Ectodermal cell (in vitro differentiated cells): ENCODE data around the gene OBP2A.
"Not testable (repeated sequence)": the region's sequence is repeated elsewhere in the genome, so short reads cannot be mapped to it uniquely, and the experiment has no call there.

Experiments used
- H3K27ac ChIP-seq: 2 replicates; pipeline ENCODE4 v1.7.0; 2013; ENCODE audit warnings: mild to moderate bottlenecking, low read depth, low read length; ENCODE audit not compliant: insufficient read depth, poor library complexity, severe bottlenecking
- H3K27me3 ChIP-seq: 2 replicates; pipeline ENCODE4 v1.7.0; 2013; ENCODE audit warnings: mild to moderate bottlenecking, low read length; ENCODE audit not compliant: insufficient read depth, control insufficient read depth, poor library complexity, severe bottlenecking
- H3K36me3 ChIP-seq: one replicate; pipeline ENCODE4 v1.7.0; 2013; ENCODE audit warnings: low read length; ENCODE audit not compliant: control insufficient read depth, insufficient read depth
- H3K4me1 ChIP-seq: one replicate; pipeline ENCODE4 v1.7.0; 2013; ENCODE audit warnings: low read length; ENCODE audit not compliant: control insufficient read depth, insufficient read depth
- H3K4me3 ChIP-seq: 2 replicates; pipeline ENCODE4 v1.7.0; 2013; ENCODE audit warnings: low read depth, low read length, control low read depth; ENCODE audit not compliant: insufficient read depth
- H3K9me3 ChIP-seq: 2 replicates; pipeline ENCODE4 v1.7.0; 2013; ENCODE audit warnings: mild to moderate bottlenecking, low read length, moderate library complexity; ENCODE audit not compliant: control insufficient read depth
- WGBS, 2 experiments: methylation state at CpG; one replicate each; pipeline ENCODE4 v1.1.7; 2013; ENCODE audit warnings: missing lambda C conversion rate in 2 of 2; 5-methylcytosine and 5-hydroxymethylcytosine counted together

OBP2A gene

DNA sequence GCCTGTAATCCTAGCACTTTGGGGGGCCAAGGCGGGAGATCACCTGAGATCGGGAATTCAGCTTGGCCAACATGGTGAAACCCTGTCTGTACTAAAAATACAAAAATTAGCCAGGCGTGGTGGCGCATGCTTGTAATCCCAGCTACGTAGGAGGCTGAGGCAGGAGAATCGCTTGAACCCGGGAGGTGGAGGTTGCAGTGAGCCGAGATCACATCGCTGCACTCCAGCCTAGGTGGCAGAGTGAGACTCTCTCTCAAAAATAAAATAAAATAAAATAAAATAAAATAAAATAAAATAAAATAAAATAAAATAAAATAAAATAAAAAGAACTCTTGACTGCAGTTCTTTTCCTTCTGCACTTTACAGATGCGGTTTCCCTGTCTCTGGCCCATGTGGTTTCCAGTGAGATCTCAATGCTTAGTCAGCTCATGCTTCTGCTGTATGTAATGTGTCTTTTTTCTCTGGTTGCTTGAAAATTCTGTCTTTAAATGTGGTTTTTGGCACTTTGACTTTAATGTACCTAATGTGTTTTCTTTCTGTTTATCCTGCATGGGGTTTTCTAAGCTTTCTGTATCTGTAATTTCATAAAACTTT is 17.0 kb upstream of the OBP2A start:
- WGBS, 2 experiments: 94 to 95% methylated on average over 9 to 10 of the region's 10 CpGs
- H3K4me3 ChIP-seq, H3K9me3 ChIP-seq, H3K36me3 ChIP-seq, H3K27me3 ChIP-seq, H3K27ac ChIP-seq, H3K4me1 ChIP-seq: not testable (repeated sequence)

DNA sequence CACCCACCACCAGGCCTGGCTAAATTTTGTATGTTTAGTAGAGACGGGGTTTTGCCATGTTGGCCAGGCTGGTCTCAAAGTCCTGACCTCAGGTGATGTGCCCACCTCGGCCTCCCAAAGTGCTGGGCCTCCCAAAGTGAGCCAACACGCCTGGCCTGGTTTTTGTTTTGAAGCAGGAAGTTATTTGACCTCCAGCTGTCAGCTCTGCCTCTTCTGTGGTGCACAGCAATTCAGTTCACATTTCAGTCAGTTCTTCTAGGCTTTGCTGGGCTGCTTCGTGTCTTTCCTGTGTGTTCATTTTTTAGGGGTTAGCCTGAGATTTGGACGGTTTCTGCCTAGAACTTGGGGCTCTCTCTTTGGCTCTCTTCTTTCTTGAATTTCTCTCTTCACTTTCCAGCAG is 15.8 kb upstream of the OBP2A start:
- Histone ChIP-seq H3K36me3 (no peaks in the 10 kb centered on the region), H3K27ac (no peak overlapping the region), H3K4me3 (no peak overlapping the region), H3K27me3 (no peaks in the 10 kb centered on the region), H3K4me1 (peaks cover 6% of the 10 kb centered on the region), H3K9me3 (no peaks in the 10 kb centered on the region)
- 89% methylated on average over 5 of the region's 5 CpGs for WGBS, 2 experiments

DNA sequence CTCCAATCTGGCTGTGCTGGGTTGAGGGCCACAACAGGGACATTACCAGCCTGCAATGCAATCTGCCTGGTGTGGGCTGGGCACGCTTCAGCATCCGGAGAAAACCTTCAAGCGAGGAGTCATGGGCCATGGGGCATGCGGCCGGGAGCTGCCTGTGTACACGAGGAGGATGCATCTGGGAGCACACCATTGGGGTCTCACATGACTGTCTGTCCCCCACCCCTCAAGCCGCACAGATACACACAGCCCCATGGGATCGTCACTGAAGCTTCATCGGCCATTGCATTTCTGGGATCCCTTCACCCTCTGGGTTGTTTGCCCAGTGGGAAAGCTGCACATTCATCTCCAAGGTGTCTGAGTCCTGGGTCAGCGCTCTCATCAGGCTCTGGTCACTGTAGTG is 14.8 kb upstream of the OBP2A start:
- H3K36me3 ChIP-seq: no peaks in the 10 kb centered on the region
- H3K4me3 ChIP-seq: no peak overlapping the region
- no peaks in the 10 kb centered on the region for H3K9me3 ChIP-seq
- WGBS, 2 experiments: 93 to 96% methylated on average over 10 of the region's 10 CpGs
- H3K4me1 ChIP-seq: peaks cover 6% of the 10 kb centered on the region
- H3K27ac ChIP-seq: no peak overlapping the region
- no peaks in the 10 kb centered on the region for H3K27me3 ChIP-seq

DNA sequence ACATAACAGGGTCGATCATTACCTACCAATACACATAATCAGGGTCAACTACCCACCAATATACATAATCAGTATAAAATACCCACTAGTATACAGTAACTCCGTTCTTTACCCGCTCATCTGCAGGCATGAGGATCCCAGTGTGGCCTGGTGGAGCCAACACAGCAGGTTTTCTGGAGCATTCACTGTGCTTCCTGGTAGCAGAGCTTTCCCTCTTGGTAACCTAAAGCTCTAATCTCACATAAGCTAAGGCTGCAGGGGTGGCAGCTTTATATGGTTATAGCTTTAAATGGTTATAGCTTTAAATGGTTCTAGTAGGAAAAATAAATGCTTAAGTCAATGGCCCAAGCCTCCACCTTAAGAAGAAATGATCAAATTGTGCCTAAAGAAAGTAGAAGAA is 12.8 kb upstream of the OBP2A start:
- H3K27me3 ChIP-seq: no peaks in the 10 kb centered on the region
- 89 to 94% methylated on average over 3 of the region's 3 CpGs for WGBS, 2 experiments
- H3K36me3 ChIP-seq: no peaks in the 10 kb centered on the region
- H3K4me3 ChIP-seq: no peak overlapping the region
- no peak overlapping the region for H3K27ac ChIP-seq
- H3K9me3 ChIP-seq: no peaks in the 10 kb centered on the region
- H3K4me1 ChIP-seq: no peaks in the 10 kb centered on the region

DNA sequence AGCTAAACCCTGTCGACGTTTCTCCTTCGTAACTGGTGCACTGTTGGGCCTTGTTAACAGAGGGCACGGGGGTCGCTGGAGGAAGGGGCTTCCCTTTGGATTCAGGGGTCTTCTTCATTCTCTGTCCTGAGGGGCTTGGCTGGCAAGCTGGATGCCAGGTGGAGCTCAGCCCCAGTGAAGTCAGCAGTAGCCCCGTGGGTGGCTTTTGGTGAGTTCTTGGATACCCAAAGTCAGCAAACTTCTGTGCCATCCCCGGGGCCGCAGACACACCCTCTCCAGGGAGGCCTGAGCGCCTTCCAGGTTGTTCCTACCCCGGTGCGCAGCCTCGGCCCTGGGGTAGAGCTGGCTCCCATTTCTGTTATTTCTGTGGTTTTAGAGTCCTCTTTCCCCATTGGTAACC is 12.3 kb upstream of the OBP2A start:
- WGBS, 2 experiments: 90 to 91% methylated on average over 12 of the region's 12 CpGs
- Histone ChIP-seq H3K9me3 (no peaks in the 10 kb centered on the region), H3K27ac (no peak overlapping the region), H3K36me3 (no peaks in the 10 kb centered on the region), H3K4me3 (no peak overlapping the region), H3K27me3 (no peaks in the 10 kb centered on the region), H3K4me1 (no peaks in the 10 kb centered on the region)

DNA sequence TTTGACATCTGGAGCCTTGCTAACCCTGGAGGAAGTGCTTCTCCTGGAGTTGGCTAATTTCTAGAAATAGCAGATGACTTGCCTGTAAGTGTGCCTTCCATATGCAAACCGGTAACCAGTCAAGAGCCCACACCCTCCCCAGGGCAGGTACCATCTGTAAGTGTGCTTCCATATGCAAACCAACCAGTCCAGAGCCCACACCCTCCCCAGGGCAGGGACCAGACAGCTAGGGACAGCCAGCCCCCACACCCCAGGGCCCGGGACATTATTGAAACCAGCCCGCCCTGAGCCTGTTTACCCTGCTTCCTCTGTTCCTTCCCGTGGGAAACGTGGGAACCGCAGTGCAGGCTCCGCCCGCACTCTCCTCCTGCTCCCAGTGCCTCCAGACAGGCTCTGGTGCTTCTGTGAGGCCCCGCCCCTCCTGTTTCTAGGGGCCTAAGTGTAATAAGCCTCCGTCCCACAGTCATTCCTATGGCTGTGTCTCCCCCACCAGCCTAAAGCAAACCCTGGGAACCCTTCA is 11.7 kb upstream of the OBP2A start:
- not testable (repeated sequence) for H3K36me3 ChIP-seq, H3K4me1 ChIP-seq, H3K9me3 ChIP-seq, H3K27ac ChIP-seq, H3K4me3 ChIP-seq, H3K27me3 ChIP-seq
- WGBS, 2 experiments: 63 to 70% methylated on average over 10 of the region's 10 CpGs

DNA sequence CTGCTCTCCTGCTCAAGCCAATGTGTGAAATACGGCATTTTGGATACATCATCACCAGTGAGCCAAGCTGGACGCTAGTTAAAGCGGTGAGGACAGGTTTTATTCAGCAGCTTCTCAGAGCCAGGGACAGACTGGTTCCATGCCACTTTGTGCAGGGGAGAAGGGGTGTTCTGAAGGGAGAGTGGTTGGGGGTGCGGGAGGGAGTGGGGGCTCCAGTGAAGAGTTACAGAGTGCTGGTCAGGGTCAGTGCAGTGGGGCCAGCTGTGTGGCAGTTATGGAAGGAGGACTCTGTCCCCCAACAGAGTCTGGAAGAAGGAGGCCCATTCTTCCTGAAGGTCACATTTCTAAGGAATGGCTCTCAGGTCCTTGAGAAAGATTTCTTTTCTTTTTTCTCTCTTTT is 11.1 kb upstream of the OBP2A start:
- H3K27ac ChIP-seq, H3K9me3 ChIP-seq, H3K4me3 ChIP-seq, H3K36me3 ChIP-seq, H3K27me3 ChIP-seq, H3K4me1 ChIP-seq: not testable (repeated sequence)
- WGBS, 2 experiments: 91 to 92% methylated on average over 4 of the region's 4 CpGs

DNA sequence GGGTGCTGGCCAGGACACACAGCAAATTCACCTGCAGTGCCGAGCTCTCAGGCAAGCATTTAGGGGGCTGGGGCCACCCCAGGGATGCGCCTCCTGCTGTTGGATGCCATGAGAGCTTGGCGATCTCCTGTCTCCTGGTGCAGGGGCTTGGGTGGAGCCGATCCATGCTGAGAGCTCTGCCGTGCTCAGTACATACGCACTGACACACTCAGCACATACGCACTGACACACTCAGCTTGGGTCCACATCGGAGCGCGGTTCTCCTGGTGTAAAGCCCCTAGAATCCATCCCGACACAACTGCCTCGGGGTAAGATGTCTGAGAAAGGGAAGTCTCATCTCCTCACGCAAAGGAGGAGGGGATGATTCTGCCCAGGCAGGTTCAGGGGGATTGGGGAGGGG is 10.3 kb upstream of the OBP2A start:
- not testable (repeated sequence) for H3K4me3 ChIP-seq, H3K27ac ChIP-seq, H3K9me3 ChIP-seq, H3K27me3 ChIP-seq, H3K36me3 ChIP-seq, H3K4me1 ChIP-seq
- WGBS, 2 experiments: 89 to 93% methylated on average over 13 of the region's 13 CpGs

DNA sequence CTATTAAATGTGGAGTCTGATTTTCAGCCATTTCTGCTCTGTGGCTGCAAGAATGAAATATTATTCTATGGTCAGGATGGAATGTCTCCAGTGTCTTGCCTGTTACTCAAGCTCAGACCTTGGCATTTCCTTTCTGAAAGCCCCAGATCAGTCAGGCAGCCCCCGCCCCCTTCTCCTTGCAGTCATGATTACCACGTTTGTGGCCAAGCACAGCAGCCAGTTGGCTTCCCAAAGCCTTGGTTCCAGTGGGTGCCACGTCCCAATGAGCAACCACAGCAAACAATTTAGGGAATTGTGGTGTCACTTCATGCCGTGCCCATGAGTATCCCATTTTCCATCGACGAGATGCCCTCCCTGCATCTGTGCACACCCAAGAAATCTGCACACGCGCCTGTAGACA is 9.7 kb upstream of the OBP2A start:
- 87% methylated on average over 8 of the region's 8 CpGs for WGBS, 2 experiments
- H3K4me3 ChIP-seq: no peak overlapping the region
- no peaks in the 10 kb centered on the region for H3K9me3 ChIP-seq
- no peaks in the 10 kb centered on the region for H3K4me1 ChIP-seq
- H3K27ac ChIP-seq: no peak overlapping the region
- no peaks in the 10 kb centered on the region for H3K27me3 ChIP-seq
- H3K36me3 ChIP-seq: no peaks in the 10 kb centered on the region

DNA sequence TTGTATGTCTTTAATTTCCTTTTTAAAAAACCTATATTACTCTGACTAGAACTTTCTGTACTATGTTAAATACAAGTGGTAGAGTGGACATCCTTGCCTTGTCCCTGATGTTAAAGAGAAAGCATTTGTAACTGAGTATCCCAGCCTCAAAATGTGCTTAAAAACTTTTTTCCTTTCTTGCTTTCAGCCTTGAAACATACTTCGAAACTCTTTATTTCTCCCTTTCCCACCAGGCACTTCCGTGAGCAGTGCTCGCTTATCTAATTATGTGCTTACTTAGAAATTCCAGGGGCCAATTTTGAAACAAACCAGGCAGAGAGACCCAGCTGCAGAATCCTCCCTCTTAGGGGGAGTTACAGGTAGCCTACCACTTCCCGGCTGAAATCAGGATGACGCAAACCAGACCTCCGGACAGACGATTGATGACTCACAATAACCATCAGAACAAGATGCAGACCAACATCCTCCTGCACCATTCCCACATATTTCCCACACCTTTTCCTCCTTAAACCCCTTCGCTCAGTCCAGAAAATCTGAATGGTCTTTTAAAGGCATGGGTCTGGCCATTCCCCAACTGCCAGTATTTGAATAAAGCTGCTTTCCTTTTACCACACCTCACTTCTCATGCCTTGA is 2.5 kb upstream of the OBP2A start:
- not testable (repeated sequence) for H3K4me1 ChIP-seq, H3K4me3 ChIP-seq, H3K36me3 ChIP-seq, H3K27ac ChIP-seq, H3K27me3 ChIP-seq, H3K9me3 ChIP-seq
- WGBS, 2 experiments: 89 to 92% methylated on average over 8 of the region's 8 CpGs
